Muscle layer of colon (tissue), 2 donors: ENCODE data around the gene GARIN3.

ENCODE experiments used
- H3K27ac ChIP-seq: one replicate; pipeline ENCODE4 v1.7.0; 2013; ENCODE audit warnings: low read depth, mild to moderate bottlenecking, low read length, moderate library complexity
- H3K27me3 ChIP-seq, 2 donors: one replicate each; pipeline ENCODE4 v1.7.0; 2013; ENCODE audit warnings: low read length in 2 of 2, mild to moderate bottlenecking in 2 of 2; ENCODE audit not compliant: insufficient read depth in 2 of 2, control insufficient read depth in 1 of 2
- H3K36me3 ChIP-seq: one replicate; pipeline ENCODE4 v1.7.0; 2013; ENCODE audit warnings: mild to moderate bottlenecking, low read length; ENCODE audit not compliant: insufficient read depth
- H3K4me1 ChIP-seq: one replicate; pipeline ENCODE4 v1.7.0; 2013; ENCODE audit warnings: mild to moderate bottlenecking, low read length; ENCODE audit not compliant: insufficient read depth
- H3K4me3 ChIP-seq, 2 donors: one replicate each; pipeline ENCODE4 v1.7.0; 2013; ENCODE audit warnings: low read length in 2 of 2, low read depth in 1 of 2, mild to moderate bottlenecking in 1 of 2, moderate library complexity in 1 of 2
- H3K9ac ChIP-seq: one replicate; pipeline ENCODE4 v1.7.0; 2013; ENCODE audit warnings: low read length
- H3K9me3 ChIP-seq: one replicate; pipeline ENCODE4 v1.7.0; 2013; ENCODE audit warnings: mild to moderate bottlenecking, low read length
- donor health status: abdominal sarcoma.
- donor health status: Adenocarcinoma of cecum.

GARIN3 gene

GRCh38 chr5:157161996-157162395, 4.1 kb downstream of the GARIN3 start:
- H3K9ac ChIP-seq: no peak overlapping the region
- H3K36me3 ChIP-seq: no peaks in the 10 kb centered on the region
- no peaks in the 10 kb centered on the region for H3K27me3 ChIP-seq
- no peak overlapping the region for H3K4me3 ChIP-seq
- no peak overlapping the region for H3K27ac ChIP-seq
- peaks cover 2% of the 10 kb centered on the region for H3K9me3 ChIP-seq
- H3K4me1 ChIP-seq: no peaks in the 10 kb centered on the region

- no peak overlapping the region for H3K4me3 ChIP-seq
- H3K9ac ChIP-seq: no peak overlapping the region
- H3K27ac ChIP-seq: no peak overlapping the region
- H3K4me1 ChIP-seq: no peaks in the 10 kb centered on the region
- no peaks in the 10 kb centered on the region for H3K36me3 ChIP-seq
- peaks cover 4% of the 10 kb centered on the region for H3K9me3 ChIP-seq
- no peaks in the 10 kb centered on the region for H3K27me3 ChIP-seq
Observed at GRCh38 chr5:157160001-157160400, 6.1 kb downstream of the GARIN3 start.

GRCh38 chr5:157159209-157159751, 6.8 kb downstream of the GARIN3 start:
- Histone ChIP-seq H3K36me3 (no peaks in the 10 kb centered on the region), H3K9ac (no peak overlapping the region), H3K27me3 (no peaks in the 10 kb centered on the region), H3K27ac (no peak overlapping the region), H3K4me1 (no peaks in the 10 kb centered on the region), H3K9me3 (peaks cover 4% of the 10 kb centered on the region), H3K4me3 (no peak overlapping the region)

- H3K27me3 ChIP-seq: no peaks in the 10 kb centered on the region
- no peak overlapping the region for H3K4me3 ChIP-seq
- no peak overlapping the region for H3K9ac ChIP-seq
- no peaks in the 10 kb centered on the region for H3K4me1 ChIP-seq
- H3K9me3 ChIP-seq: peaks cover 4% of the 10 kb centered on the region
- no peaks in the 10 kb centered on the region for H3K36me3 ChIP-seq
- no peak overlapping the region for H3K27ac ChIP-seq
Observed at GRCh38 chr5:157157293-157157891, 8.7 kb downstream of the GARIN3 start.

GRCh38 chr5:157155297-157155696, 10.8 kb downstream of the GARIN3 start:
- H3K27ac ChIP-seq: no peak overlapping the region
- no peak overlapping the region for H3K4me3 ChIP-seq
- H3K9me3 ChIP-seq: peaks cover 4% of the 10 kb centered on the region
- H3K36me3 ChIP-seq: no peaks in the 10 kb centered on the region
- no peaks in the 10 kb centered on the region for H3K27me3 ChIP-seq
- no peak overlapping the region for H3K9ac ChIP-seq
- H3K4me1 ChIP-seq: no peaks in the 10 kb centered on the region

- Histone ChIP-seq H3K27me3 (no peaks in the 10 kb centered on the region), H3K9ac (no peak overlapping the region)
Observed at GRCh38 chr5:157150995-157151394, 15.1 kb downstream of the GARIN3 start.

GRCh38 chr5:157148734-157149615, 17.1 kb downstream of the GARIN3 start:
- no peak overlapping the region for H3K27ac ChIP-seq
- H3K36me3 ChIP-seq: no peaks in the 10 kb centered on the region
- H3K9ac ChIP-seq: no peak overlapping the region
- no peaks in the 10 kb centered on the region for H3K4me1 ChIP-seq
- H3K27me3 ChIP-seq: no peaks in the 10 kb centered on the region
- H3K4me3 ChIP-seq: no peak overlapping the region
- H3K9me3 ChIP-seq: no peaks in the 10 kb centered on the region

More at GRCh38 chr5:157150995-157151394, 15.1 kb downstream of the GARIN3 start:
- Histone ChIP-seq H3K4me1 (no peaks in the 10 kb centered on the region), H3K4me3 (no peak overlapping the region), H3K9me3 (no peaks in the 10 kb centered on the region), H3K36me3 (no peaks in the 10 kb centered on the region), H3K27ac (no peak overlapping the region)

GRCh38 chr5:157143127-157143971, 22.7 kb downstream of the GARIN3 start:
- Histone ChIP-seq H3K27ac (peak overlapping the region; percentile 95), H3K9me3 (no peaks in the 10 kb centered on the region), H3K9ac (peak overlapping the region; percentile 98), H3K4me3 (peak overlapping the region; percentile 94 to 95), H3K36me3 (no peaks in the 10 kb centered on the region), H3K4me1 (peaks cover 10% of the 10 kb centered on the region), H3K27me3 (no peaks in the 10 kb centered on the region)

GRCh38 chr5:157142317-157143126, 23.5 kb downstream of the GARIN3 start, which contains the start of gene MED7:
MED7 (minus strand) TSS chr5:157142865; CDS start chr5:157139431, 3,434 bp downstream.
- peak within 1 kb of the TSS; percentile 95 for H3K27ac ChIP-seq
- H3K27me3 ChIP-seq: no peaks in the 10 kb centered on the region
- H3K9me3 ChIP-seq: no peaks in the 10 kb centered on the region
- H3K4me3 ChIP-seq: peak within 1 kb of the TSS; percentile 94 to 95
- H3K36me3 ChIP-seq: peaks cover 7% of the 10 kb centered on the region
- H3K4me1 ChIP-seq: peaks cover 10% of the 10 kb centered on the region
- peak within 1 kb of the TSS; percentile 98 for H3K9ac ChIP-seq

GRCh38 chr5:157137691-157138090, 28.4 kb downstream of the GARIN3 start:
- Histone ChIP-seq H3K27me3 (no peaks in the 10 kb centered on the region), H3K9ac (no peak overlapping the region), H3K4me1 (peaks cover 10% of the 10 kb centered on the region), H3K36me3 (peaks cover 13% of the 10 kb centered on the region), H3K9me3 (no peaks in the 10 kb centered on the region), H3K4me3 (no peak overlapping the region), H3K27ac (no peak overlapping the region)
